GM19238 (cell line): ENCODE data around the gene USP48.
"Not testable (repeated sequence)": the region's sequence is repeated elsewhere in the genome, so short reads cannot be mapped to it uniquely, and the experiment has no call there.

Experiments
- DNase-seq: peaks from one replicate; pipeline ENCODE4 v3.0.0; 2011; ENCODE audit warnings: low spot score; ENCODE audit not compliant: insufficient read length

The USP48 gene

DNA sequence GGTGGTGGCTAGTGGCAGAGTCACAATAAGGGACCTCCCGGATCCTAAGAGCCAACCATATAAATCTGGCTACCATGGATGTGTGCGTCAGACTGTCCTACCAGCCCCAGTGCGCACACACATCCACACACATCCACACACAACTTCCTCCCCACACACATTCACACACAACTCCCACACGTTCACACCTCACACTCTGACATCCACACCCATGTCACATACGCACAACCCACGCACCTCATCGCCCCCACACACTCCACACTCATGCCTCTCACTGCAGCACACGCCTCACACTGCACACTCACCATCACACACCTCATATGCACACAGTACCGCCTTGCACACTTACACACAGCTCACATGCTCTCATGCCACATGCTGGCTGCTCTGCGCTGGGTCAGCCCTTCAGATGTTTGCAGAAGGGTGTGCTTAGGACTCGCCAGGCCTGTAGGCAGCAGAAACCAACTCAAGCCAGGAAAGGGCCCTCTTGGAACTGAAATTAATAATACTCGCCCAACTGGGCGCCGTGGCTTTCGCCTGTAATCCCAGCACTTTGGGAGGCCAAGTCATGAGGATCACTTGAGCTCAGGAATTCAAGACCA is 32.1 kb upstream of the USP48 start:
- DNase-seq, result no peak

- DNase-seq, result peak; percentile 60
Measured at GRCh38 chr1:21814241-21814918, 31.4 kb upstream of the USP48 start.

DNA sequence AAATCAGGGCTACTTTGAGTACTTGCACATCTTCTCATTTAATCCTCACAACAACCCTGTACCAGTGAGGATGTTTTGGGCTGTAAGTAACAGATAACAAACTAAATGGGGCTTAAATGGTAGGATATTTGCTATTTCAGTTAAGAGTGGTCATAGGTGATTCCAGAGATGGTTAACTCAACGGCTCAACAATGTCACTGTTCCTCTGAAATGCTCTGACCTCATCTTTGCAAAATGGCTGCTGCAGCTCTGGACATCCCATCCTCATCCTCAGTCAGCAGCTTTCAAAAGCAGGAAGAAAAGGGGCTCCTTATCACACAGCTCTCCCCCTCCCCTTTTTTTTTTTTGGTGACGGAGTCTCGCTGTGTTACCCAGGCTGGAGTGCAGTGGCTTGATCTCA is 30.6 kb upstream of the USP48 start:
- no peak for DNase-seq

GRCh38 chr1:21811875-21812305 is 28.9 kb upstream of the USP48 start, which contains the start of gene LDLRAD2:
Gene LDLRAD2, plus strand, starts transcription at chr1:21812265. Its CDS starts 187 bp downstream, at chr1:21812452.
- no peak for DNase-seq

- DNase-seq, result no peak
Measured at GRCh38 chr1:21804536-21804935, 21.6 kb upstream of the USP48 start.

DNA sequence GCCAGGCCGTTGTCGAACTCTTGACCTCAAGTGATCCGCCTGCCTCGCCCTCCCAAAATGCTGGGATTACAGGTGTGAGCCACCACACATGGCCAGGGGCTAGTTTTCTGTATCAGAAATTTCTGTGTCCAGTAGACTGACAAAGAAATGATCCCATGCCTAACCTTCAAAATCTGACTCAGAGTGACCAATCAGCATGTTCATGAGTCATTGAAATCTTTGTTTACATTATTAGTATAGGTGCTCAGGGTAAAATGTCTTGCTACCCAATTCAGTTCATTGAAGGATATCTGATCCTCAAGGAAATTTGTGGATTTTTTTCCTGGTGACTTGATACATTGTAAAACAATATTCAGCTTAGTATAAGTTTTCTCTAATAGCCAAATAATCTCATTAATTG is 18.2 kb upstream of the USP48 start:
- no peak for DNase-seq

GRCh38 chr1:21799730-21800129 is 16.8 kb upstream of the USP48 start:
- no peak for DNase-seq

DNA sequence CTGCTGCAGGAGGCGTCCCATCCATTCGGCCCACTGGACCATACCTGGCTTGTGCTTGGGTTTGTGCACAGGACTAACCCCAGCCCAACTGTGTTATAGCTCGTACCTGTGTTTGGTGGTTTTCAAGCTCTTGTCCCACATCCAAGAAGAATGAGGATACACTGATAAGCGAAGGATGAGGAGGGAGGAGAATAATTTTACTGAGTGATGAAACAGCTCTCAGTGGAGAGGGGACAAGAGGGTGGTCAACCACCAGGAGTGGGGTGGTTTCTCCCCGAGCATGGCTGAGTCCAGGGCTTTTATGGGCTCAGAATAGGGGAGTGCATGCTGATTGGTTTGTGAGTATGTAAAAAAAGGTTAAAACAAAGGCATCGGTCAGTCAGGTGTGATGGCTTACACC is 12.1 kb upstream of the USP48 start:
- DNase-seq, result no peak

GRCh38 chr1:21794656-21795055 is 11.7 kb upstream of the USP48 start:
- no peak for DNase-seq

DNA sequence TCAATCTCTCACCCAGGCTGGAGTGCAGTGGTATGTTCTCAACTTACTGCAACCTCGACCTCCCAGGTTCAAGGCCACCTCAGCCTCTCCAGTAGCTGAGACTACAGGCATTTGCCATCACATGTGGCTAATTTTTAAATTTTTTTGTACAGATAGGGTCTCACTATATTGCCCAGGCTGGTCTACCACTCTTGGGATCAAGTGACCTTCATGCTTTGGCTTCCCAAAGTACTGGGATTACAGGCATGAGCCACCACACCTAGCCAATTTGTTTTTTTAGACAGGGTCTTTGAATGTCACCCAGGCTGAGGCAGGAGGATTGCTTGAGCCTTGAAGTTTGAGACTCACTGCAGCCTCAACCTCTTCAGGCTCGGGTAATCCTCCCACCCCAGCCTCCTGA is 10.2 kb upstream of the USP48 start:
- DNase-seq, result no peak

DNA sequence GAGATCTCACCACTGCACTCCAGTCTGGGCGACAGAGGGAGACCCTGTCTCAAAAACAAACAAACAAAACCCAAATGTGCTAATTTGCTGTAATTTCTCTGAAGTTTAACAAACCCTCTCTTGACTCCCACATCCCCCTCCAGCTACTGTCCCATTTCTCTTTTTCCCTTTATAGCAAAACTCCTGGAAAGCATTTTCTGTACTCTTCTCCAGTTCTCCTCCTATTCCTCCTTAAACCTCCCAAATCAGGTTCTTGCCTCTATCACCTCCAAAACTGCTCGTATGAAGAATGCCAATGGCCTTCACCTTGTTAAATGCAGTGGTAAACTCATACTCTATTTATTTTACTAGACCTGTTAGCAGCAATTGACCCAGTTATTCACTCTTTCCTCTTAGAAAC is 3.7 kb upstream of the USP48 start:
- no peak for DNase-seq

- not testable (repeated sequence) for DNase-seq
Measured at GRCh38 chr1:21785764-21786163, 2.8 kb upstream of the USP48 start.

GRCh38 chr1:21783679-21784603 is 992 bp upstream of the USP48 start:
- peak; percentile 77 for DNase-seq

DNA sequence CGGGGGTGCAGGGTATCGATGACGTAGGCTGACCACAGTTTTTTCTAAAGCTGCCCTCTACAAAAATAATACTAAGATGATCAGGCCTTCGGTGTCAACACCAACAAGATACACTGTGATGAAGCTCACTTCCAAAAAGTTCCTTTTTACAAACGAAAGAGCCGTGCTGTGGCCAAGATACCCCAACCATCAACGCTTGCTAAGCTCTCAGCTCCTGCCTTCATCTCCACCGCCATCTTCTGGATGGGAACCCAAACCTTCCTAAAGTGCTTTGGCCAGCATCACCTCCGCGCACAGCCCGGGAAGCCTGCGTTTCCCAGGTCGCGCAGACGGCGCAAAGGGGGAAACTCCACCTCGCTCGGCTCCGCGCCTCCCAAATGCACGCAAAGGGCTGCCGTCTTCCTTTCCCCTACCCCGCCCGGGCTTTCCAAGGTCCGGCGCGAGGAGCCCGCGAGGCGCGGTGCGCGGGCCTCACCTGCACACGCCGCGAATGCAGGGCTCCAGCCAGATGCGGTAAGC is 541 bp downstream of the USP48 start:
- no peak for DNase-seq

GRCh38 chr1:21781815-21782348 is 1.1 kb downstream of the USP48 start:
- DNase-seq, result no peak

- DNase-seq, result no peak
Measured at GRCh38 chr1:21779613-21780521, 3.1 kb downstream of the USP48 start.

DNA sequence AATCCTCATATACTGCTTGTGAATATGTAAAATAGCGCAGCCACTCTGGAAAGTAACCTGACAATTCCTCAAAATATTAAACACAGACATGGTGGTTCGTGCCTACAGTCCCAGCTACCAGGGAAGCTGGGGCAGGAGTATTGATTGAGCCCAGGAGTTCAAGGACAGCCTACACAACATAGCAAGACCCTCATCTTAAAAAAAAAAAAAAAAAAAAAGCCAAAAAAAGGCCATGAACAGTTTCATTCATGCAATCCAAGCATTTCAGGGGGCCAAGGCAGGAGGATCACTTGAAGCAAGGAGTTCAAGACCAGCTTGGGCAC is 4.6 kb downstream of the USP48 start:
- no peak for DNase-seq

- DNase-seq, result not testable (repeated sequence)
Measured at GRCh38 chr1:21776925-21777324, 6.0 kb downstream of the USP48 start.

GRCh38 chr1:21775985-21776562 is 6.9 kb downstream of the USP48 start:
- DNase-seq, result no peak

DNA sequence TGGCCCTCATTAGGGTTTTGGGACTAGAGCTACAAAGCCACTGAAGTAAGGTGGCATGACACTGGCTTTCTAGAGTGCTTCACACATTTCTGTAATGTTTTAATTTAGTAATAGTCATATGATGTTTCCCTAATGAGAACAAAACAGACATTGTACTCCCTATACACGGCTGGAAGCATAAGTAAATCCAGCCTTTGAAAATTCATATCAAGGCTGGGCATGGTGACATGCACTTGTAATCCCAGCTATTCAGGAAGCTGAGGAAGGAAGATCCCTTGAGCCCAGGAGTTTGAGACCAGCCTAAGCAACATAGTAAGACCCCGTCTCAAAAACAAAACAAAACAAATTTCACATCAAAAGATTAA is 7.4 kb downstream of the USP48 start:
- no peak for DNase-seq
